ENCODE results near the gene NOXO1. TPM values are rescaled to one million over a fixed set of nuclear protein-coding genes. Genes with fewer than 3 reads are reported as not detected.

Gene NOXO1, protein sequence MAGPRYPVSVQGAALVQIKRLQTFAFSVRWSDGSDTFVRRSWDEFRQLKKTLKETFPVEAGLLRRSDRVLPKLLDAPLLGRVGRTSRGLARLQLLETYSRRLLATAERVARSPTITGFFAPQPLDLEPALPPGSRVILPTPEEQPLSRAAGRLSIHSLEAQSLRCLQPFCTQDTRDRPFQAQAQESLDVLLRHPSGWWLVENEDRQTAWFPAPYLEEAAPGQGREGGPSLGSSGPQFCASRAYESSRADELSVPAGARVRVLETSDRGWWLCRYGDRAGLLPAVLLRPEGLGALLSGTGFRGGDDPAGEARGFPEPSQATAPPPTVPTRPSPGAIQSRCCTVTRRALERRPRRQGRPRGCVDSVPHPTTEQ
- not detected for total RNA-seq
- total RNA-seq (2013), result 0.25 TPM

DNA sequence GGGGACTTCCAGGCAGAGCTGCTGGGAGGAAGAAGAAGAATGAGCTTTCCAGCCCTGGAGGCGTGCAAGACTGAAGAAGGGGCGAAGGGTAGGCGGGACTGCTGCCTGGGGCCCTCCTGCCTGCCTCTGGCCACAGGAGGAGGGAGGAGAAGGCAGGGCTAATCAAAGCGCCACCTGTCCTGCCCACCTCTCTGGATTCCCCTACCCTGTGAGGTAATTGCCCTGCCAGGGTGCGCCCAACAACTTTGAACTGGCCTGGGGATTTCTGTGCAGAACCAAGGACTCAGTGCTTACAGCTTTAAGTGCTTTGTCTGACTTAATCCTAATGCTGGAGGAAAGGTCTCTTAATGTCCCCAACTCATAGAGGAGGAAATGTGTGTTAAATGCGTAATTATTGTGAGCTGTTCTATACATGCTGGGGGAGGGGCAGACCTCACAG, at the start of gene NOXO1:
Gene NOXO1, minus strand, starts transcription at position 72 of the 439 bp plus-strand sequence. CDS start 290 bp downstream, outside the sequence.
- Histone ChIP-seq H3K36me3 (ENCODE audit: control insufficient read depth, insufficient read depth, low read length) (peaks cover 28% of the 10 kb centered on the region), H3K4me1 (ENCODE audit: control insufficient read depth, insufficient read depth, low read length) (peaks cover 27% of the 10 kb centered on the region), H3K9me3 (ENCODE audit: control insufficient read depth, insufficient read depth, low read length) (no peaks in the 10 kb centered on the region), H3K27ac (ENCODE audit: low read length) (no peak within 1 kb of the TSS), H3K27me3 (ENCODE audit: control insufficient read depth, insufficient read depth, low read length) (peaks cover 31% of the 10 kb centered on the region), H3K4me3 (ENCODE audit: low read length) (no peak within 1 kb of the TSS)
- H3K27ac Mint-ChIP-seq, result peak within 1 kb of the TSS in 1 of 2 donors; percentile 72
- H3K9me3 Mint-ChIP-seq, result no peaks in the 10 kb centered on the region
- intact Hi-C loops (cut with micrococcal nuclease), result no loop called here
- peak within 1 kb of the TSS; percentile 63 for H3K4me3 Mint-ChIP-seq
- H3K4me1 Mint-ChIP-seq, result peaks cover 4 to 5% of the 10 kb centered on the region in 2 donors
- WGBS (ENCODE audit: insufficient coverage), result 40% methylated on average over 6 of the region's 6 CpGs
- peak in 1 of 2 donors; percentile 55 for DNase-seq
- ATAC-seq, result no peak
- H3K36me3 Mint-ChIP-seq, result no peaks in the 10 kb centered on the region
- peaks cover 0 to 12% of the 10 kb centered on the region in 2 donors for H3K27me3 Mint-ChIP-seq (ENCODE audit: low read depth in 2 of 2)
- TF ChIP-seq, protein P1, sequence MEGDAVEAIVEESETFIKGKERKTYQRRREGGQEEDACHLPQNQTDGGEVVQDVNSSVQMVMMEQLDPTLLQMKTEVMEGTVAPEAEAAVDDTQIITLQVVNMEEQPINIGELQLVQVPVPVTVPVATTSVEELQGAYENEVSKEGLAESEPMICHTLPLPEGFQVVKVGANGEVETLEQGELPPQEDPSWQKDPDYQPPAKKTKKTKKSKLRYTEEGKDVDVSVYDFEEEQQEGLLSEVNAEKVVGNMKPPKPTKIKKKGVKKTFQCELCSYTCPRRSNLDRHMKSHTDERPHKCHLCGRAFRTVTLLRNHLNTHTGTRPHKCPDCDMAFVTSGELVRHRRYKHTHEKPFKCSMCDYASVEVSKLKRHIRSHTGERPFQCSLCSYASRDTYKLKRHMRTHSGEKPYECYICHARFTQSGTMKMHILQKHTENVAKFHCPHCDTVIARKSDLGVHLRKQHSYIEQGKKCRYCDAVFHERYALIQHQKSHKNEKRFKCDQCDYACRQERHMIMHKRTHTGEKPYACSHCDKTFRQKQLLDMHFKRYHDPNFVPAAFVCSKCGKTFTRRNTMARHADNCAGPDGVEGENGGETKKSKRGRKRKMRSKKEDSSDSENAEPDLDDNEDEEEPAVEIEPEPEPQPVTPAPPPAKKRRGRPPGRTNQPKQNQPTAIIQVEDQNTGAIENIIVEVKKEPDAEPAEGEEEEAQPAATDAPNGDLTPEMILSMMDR (IDR thresholded peaks at IDR 0.05), result no peak

DNA sequence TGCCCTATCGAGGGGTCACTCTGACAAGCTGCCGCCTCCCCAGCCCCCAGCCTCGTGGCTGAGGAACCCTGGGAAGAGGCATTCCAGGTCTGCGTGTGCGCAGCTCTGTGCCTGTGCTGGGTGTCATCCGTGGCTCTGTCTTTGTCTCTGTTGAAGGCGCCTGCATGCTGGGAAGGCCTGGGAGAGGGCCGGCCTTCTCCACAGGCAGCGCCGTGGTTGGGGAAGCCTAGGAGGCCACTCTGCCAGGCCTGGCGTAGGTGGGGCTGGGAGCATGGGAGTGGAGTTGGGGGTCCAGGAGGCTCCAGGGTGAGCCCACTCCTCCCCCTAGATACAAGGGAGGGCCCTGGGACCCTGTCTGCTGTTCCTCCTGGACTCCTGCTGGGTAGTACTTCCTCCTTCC, 48.8 kb upstream of the NOXO1 start:
- no peak for DNase-seq
- Mint-ChIP-seq H3K27me3 (ENCODE audit: low read depth in 2 of 2) (no peaks in the 10 kb centered on the region), H3K4me1 (peaks cover 0 to 4% of the 10 kb centered on the region in 2 donors), H3K27ac (no peak overlapping the region), H3K4me3 (peak overlapping the region; percentile 21), H3K9me3 (no peaks in the 10 kb centered on the region), H3K36me3 (no peaks in the 10 kb centered on the region)
- H3K4me3 ChIP-seq (ENCODE audit: low read length), result no peak overlapping the region
- 94% methylated on average over 10 of the region's 11 CpGs for WGBS (ENCODE audit: insufficient coverage)
- peaks cover 4% of the 10 kb centered on the region for H3K27me3 ChIP-seq (ENCODE audit: control insufficient read depth, insufficient read depth, low read length)
- H3K9me3 ChIP-seq (ENCODE audit: control insufficient read depth, insufficient read depth, low read length), result no peaks in the 10 kb centered on the region
- H3K4me1 ChIP-seq (ENCODE audit: control insufficient read depth, insufficient read depth, low read length), result peaks cover 15% of the 10 kb centered on the region
- intact Hi-C loops (cut with micrococcal nuclease), result no loop called here
- H3K27ac ChIP-seq (ENCODE audit: low read length), result no peak overlapping the region
- TF ChIP-seq, protein P1 (IDR thresholded peaks at IDR 0.05), result no peak
- no peak for ATAC-seq
- H3K36me3 ChIP-seq (ENCODE audit: control insufficient read depth, insufficient read depth, low read length), result no peaks in the 10 kb centered on the region

DNA sequence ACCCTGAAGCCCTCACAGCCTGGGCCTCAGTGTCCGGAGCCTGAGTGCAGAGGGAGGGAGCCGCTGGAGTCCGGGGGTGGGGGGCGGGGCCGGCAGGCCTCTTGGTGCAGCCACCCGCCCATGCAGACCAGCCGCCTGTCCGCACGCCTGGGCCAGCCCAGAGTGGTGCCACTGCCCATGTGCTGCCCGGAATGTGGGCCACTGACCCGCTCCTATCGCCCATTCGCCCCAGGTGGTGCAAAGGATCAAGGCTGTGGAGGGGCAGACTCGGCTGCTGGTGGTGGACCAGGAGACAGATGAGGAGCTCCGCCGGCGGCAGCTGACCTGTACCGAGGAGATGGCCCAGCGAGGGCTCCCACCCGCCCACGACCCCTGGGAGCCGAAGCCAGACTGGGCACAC, 48.1 kb upstream of the NOXO1 start:
- TF ChIP-seq, protein P1 (IDR thresholded peaks at IDR 0.05), result no peak
- Mint-ChIP-seq H3K36me3 (no peaks in the 10 kb centered on the region), H3K4me3 (no peak overlapping the region), H3K27me3 (ENCODE audit: low read depth in 2 of 2) (no peaks in the 10 kb centered on the region), H3K27ac (no peak overlapping the region), H3K9me3 (no peaks in the 10 kb centered on the region), H3K4me1 (peaks cover 0 to 5% of the 10 kb centered on the region in 2 donors)
- no peak for ATAC-seq
- H3K27ac ChIP-seq (ENCODE audit: low read length), result no peak overlapping the region
- no peak for DNase-seq
- intact Hi-C loops (cut with micrococcal nuclease), result loop anchor here (10.0 kb wide), 1 partner anchor 235 kb away; the partner anchor contains the start of gene RNPS1
- H3K4me1 ChIP-seq (ENCODE audit: control insufficient read depth, insufficient read depth, low read length), result peaks cover 15% of the 10 kb centered on the region
- H3K4me3 ChIP-seq (ENCODE audit: low read length), result no peak overlapping the region
- no peaks in the 10 kb centered on the region for H3K9me3 ChIP-seq (ENCODE audit: control insufficient read depth, insufficient read depth, low read length)
- H3K36me3 ChIP-seq (ENCODE audit: control insufficient read depth, insufficient read depth, low read length), result no peaks in the 10 kb centered on the region
- peaks cover 5% of the 10 kb centered on the region for H3K27me3 ChIP-seq (ENCODE audit: control insufficient read depth, insufficient read depth, low read length)
- 94% methylated on average over 22 of the region's 22 CpGs for WGBS (ENCODE audit: insufficient coverage)

Data from natural killer cell (primary cell).